Measurements from ENCODE around the gene PDE7B. TPM values are rescaled to one million over a fixed set of nuclear protein-coding genes. Genes with fewer than 3 reads are reported as not detected.
A peak's percentile ranks its signal among the peaks of the same experiment; 100 is the strongest.

Gene PDE7B
- total RNA-seq, 1 experiment from 2014 or later, result not detected

DNA sequence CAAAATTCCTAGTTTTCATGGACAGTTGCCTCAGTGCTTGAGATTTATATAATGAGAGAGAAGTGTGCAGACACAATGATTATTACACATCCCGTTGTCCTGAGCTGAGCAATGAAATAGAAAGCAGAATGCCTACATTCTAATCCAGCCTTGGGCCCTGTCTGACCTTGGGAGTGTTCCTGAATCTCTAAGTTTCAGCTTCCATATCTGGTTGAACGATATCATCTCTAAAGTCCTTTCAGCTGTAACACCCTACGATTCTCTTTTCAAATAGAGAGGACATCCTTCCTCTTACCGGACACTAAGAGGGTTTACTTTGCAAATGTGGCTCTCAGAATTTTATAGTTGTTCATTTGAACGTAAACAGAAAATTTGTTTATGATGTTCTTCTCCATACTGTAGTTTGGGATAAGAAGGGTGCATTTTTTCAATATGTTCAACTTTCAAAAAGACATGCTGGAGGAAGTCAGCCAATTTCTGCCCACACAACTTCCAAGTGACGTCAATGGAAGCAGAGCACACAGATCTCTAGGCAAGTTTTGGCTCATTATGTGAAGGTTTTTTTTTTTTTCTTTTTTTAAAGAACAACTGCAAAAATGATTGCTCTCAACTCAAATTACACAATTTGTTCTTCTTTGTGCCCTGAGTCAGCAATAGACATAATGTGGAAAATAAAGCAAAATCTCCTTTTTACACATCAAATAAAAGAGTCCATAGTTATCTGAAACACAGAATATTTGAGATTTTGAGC, 50.4 kb downstream of the PDE7B start:
- BruUV-seq (replicated peaks), result no TSS peak
- H3K4me1 ChIP-seq (ENCODE audit: insufficient read depth, low read length, poor library complexity, severe bottlenecking), result no peaks in the 10 kb centered on the region
- CTCF ChIA-PET, result no interaction called here
- H3K27ac ChIP-seq (ENCODE audit: low read depth, low read length, poor library complexity, severe bottlenecking), result no peak overlapping the region
- no peak for TF ChIP-seq EZH2 (IDR thresholded peaks at IDR 0.05; ENCODE audit: borderline replicate concordance, low read depth, low read length, poor library complexity, severe bottlenecking)
- TF ChIP-seq, protein P1, sequence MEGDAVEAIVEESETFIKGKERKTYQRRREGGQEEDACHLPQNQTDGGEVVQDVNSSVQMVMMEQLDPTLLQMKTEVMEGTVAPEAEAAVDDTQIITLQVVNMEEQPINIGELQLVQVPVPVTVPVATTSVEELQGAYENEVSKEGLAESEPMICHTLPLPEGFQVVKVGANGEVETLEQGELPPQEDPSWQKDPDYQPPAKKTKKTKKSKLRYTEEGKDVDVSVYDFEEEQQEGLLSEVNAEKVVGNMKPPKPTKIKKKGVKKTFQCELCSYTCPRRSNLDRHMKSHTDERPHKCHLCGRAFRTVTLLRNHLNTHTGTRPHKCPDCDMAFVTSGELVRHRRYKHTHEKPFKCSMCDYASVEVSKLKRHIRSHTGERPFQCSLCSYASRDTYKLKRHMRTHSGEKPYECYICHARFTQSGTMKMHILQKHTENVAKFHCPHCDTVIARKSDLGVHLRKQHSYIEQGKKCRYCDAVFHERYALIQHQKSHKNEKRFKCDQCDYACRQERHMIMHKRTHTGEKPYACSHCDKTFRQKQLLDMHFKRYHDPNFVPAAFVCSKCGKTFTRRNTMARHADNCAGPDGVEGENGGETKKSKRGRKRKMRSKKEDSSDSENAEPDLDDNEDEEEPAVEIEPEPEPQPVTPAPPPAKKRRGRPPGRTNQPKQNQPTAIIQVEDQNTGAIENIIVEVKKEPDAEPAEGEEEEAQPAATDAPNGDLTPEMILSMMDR (conservative IDR thresholded peaks at IDR 0.05; ENCODE audit: low read depth, low read length), result no peak
- intact Hi-C loops (cut with micrococcal nuclease; ENCODE audit: unreplicated experiment), result no loop called here
- H3K4me3 ChIP-seq (ENCODE audit: low read depth, low read length, poor library complexity, severe bottlenecking), result no peak overlapping the region
- peaks cover 41% of the 10 kb centered on the region for H3K27me3 ChIP-seq (replicated peaks; ENCODE audit: insufficient read depth, low read depth, low read length, poor library complexity)
- no peaks in the 10 kb centered on the region for H3K36me3 ChIP-seq (ENCODE audit: insufficient read depth, low read length, poor library complexity, severe bottlenecking)
- POLR2A ChIA-PET (ENCODE audit: low non-redundant PET), result interaction anchor here (0.5 kb wide), 1 partner anchor 114 kb away, joined by 3 read pairs; no protein-coding TSS in a partner anchor
- peak; percentile 7 for DNase-seq (ENCODE audit: low spot score)
- H3K9me3 ChIP-seq (ENCODE audit: low read depth, low read length, poor library complexity, severe bottlenecking), result no peaks in the 10 kb centered on the region

DNA sequence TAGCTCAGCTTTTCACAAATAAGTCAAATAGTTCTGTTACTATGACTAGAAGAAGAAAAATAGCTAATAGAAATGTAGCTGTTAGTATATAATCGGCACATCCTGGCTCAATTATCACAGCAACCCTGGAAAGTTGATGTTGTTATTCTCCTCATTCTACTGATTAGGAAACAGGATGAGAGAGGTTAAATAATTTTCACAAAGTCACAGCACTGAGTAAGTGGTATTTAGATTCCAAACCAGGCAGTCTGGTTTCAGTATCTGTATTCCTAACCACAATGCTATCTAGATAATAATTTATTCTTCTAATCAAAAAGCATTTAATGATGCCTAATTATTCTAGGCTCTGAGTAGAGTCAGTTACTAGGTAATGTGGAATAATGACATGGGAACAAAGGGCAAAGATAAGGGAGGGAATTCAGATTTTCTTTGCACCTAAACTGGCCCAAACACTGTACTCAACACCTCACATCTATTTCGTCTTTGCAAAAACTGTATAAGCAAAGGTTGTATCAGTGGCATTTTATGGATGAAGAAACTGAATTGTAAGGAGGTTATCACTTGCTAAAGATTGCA, 51.3 kb downstream of the PDE7B start:
- Histone ChIP-seq H3K36me3 (ENCODE audit: insufficient read depth, low read length, poor library complexity, severe bottlenecking) (no peaks in the 10 kb centered on the region), H3K4me3 (ENCODE audit: low read depth, low read length, poor library complexity, severe bottlenecking) (no peak overlapping the region), H3K27ac (ENCODE audit: low read depth, low read length, poor library complexity, severe bottlenecking) (no peak overlapping the region), H3K27me3 (replicated peaks; ENCODE audit: insufficient read depth, low read depth, low read length, poor library complexity) (peaks cover 32% of the 10 kb centered on the region), H3K9me3 (ENCODE audit: low read depth, low read length, poor library complexity, severe bottlenecking) (no peaks in the 10 kb centered on the region), H3K4me1 (ENCODE audit: insufficient read depth, low read length, poor library complexity, severe bottlenecking) (no peaks in the 10 kb centered on the region)
- ChIA-PET CTCF (no interaction called here), POLR2A (ENCODE audit: low non-redundant PET) (no interaction called here)
- DNase-seq (ENCODE audit: low spot score), result no peak
- no TSS peak for BruUV-seq (replicated peaks)
- TF ChIP-seq EZH2 (IDR thresholded peaks at IDR 0.05; ENCODE audit: borderline replicate concordance, low read depth, low read length, poor library complexity, severe bottlenecking), result no peak
- TF ChIP-seq, protein P1 (conservative IDR thresholded peaks at IDR 0.05; ENCODE audit: low read depth, low read length), result no peak
- intact Hi-C loops (cut with micrococcal nuclease; ENCODE audit: unreplicated experiment), result no loop called here

GRCh38 chr6:135904666-135905065, 53.2 kb downstream of the PDE7B start:
- H3K36me3 ChIP-seq (ENCODE audit: insufficient read depth, low read length, poor library complexity, severe bottlenecking), result no peaks in the 10 kb centered on the region
- intact Hi-C loops (cut with micrococcal nuclease; ENCODE audit: unreplicated experiment), result loop anchor here (5.0 kb wide), 1 partner anchor 227 kb away; no protein-coding TSS in a partner anchor
- TF ChIP-seq, protein P1 (conservative IDR thresholded peaks at IDR 0.05; ENCODE audit: low read depth, low read length), result no peak
- TF ChIP-seq EZH2 (IDR thresholded peaks at IDR 0.05; ENCODE audit: borderline replicate concordance, low read depth, low read length, poor library complexity, severe bottlenecking), result no peak
- no peaks in the 10 kb centered on the region for H3K4me1 ChIP-seq (ENCODE audit: insufficient read depth, low read length, poor library complexity, severe bottlenecking)
- H3K27me3 ChIP-seq (replicated peaks; ENCODE audit: insufficient read depth, low read depth, low read length, poor library complexity), result peaks cover 30% of the 10 kb centered on the region
- H3K4me3 ChIP-seq (ENCODE audit: low read depth, low read length, poor library complexity, severe bottlenecking), result no peak overlapping the region
- CTCF ChIA-PET, result interaction anchor here (0.5 kb wide), 1 partner anchor 153 kb away, joined by 3 read pairs; no protein-coding TSS in a partner anchor
- no peak for DNase-seq (ENCODE audit: low spot score)
- POLR2A ChIA-PET (ENCODE audit: low non-redundant PET), result no interaction called here
- H3K27ac ChIP-seq (ENCODE audit: low read depth, low read length, poor library complexity, severe bottlenecking), result no peak overlapping the region
- no peaks in the 10 kb centered on the region for H3K9me3 ChIP-seq (ENCODE audit: low read depth, low read length, poor library complexity, severe bottlenecking)
- no TSS peak for BruUV-seq (replicated peaks)

Measured in A673 (cell line).